Stimulated activated CD4-positive, alpha-beta T cell treated with anti-CD3 and anti-CD28 coated beads, Interleukin-4, amount 100 ng/mL, for 48 hours (primary cell): ENCODE results near the gene SLC35B2.
A peak's percentile ranks its signal among the peaks of the same experiment; 100 is the strongest.

Experiments
- DNase-seq, 2 donors: peaks; one replicate each; pipeline ENCODE4 v3.0.0-alpha.2; 2020; ENCODE audit warnings: low read depth in 2 of 2

Gene SLC35B2

DNA sequence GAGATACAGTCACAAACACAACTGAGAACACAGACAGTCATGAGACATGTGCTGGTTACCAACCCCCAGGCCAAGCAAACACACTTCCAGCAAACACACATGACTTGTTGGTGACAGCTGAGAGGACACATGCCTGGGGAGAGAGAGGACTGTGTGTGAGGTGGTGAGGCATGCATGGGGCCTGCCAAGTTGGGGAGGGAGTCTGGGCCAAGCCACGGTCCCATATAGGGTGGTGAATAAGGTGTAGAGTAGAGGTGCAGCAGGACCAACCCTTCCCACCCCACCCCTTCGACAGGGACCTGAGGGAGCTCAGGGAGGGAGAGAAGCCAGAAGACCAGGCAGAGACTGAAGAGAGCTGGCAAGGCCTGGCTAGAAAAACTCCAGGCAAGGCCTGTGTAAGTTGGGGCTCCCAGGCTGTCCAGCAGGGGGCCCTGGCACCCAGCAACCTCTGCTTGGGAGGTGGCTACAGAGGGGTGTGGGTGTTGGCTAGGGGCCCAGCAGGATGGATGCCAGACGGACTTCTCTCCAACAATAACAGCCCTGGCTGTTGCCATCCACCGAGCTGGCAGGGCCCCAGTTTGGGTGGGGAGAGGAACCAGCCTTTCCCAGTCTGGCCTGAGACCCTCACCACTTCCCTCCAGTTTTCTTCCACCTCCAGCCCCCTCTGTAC, 35.9 kb downstream of the SLC35B2 start:
- peak; percentile 68 to 69 for DNase-seq

DNA sequence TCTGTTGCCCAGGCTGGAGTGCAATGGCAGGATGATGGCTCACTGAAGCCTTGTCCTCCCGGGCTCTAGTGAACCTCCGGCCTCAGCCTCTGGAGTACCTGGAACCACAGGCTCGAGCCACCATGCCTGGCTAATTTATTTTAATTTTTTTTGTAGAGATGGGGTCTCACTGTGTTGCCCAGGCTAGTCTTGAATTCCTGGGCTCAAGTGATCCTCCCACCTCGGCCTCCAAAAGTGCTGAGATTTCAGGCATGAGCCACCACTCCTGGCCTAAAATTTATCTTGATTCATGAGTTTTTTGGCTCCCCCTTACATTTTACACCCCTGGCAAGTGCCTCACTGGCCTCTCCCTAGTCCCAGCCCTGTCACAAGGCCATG, 36.4 kb downstream of the SLC35B2 start:
- DNase-seq = no peak

DNA sequence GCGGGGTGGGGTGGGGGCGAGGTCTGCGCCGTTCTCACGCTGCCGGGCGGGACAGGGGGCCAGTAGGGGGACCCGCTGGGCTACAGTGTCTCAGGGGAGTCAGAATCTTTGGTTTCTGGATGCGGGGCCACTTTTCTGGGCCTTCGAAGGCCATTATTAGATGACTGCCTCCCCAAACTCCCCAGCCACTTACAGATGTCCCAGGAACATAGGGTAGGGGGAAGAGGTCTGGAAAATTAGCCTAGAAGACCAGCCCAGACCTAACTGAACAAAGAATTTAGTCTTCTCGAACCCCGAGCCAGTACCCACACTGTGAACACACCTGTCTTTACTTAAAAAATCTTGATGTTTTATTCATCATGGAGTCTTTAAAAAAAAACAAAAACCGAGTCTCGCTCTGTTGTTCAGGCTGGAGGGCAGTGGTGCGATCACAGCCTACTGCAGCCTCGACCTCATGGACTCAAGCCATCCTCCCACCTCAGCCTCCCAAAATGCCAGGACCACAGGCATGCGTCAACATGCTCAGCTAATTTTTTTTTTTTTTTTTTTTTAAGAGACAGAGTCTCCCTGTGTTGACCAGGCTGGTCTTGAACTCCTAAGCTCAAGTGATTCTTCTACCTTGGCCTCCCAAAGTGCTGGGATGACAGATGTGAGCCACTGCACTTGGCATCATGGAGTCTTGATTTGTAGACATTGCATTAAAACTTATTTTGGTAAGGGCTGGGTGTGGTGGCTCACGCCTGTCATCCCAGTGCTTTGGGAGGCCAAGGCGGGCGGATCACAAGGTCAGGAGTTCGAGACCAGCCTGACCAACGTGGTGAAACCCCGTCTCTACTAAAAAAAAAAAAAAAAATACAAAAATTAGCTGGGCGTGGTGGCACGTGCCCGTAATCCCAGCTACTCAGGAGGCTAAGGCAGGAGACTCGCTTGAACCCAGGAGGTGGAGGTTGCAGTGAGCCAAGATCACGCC, 37.2 kb downstream of the SLC35B2 start:
- no peak for DNase-seq

DNA sequence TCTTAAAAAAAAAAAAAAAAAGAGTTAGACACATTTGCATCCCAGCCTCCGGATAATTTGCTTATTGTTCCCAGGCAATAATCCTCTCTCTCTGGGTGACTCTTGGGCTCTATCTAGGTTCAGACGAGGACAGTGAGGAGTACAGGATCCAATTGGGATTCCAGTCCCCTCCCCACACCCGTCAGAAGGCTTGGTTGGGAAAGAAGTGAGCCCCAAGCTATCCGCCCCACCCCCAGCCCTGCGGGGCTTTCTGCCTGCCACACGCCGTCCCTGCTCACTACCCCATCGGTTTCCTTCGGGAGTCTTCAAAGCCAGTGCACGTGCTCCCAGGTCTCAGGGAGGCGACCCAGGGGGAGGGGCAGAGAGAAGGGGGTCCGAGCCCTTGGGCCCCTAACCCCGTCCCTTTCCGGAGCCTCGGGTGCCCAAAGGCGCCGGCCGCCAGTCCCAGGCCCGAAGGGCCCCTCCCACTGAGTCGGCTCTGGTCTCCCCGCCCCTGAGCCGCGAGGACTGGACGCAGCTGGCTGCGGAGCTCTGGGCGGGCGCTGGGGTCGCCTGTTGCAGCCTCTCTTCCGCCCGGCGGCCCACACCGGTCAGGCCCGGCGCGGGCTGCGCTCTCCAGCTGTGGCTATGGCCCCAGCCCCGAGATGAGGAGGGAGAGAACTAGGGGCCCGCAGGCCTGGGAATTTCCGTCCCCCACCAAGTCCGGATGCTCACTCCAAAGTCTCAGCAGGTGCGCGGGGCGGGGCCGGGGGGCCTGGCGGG, 38.1 kb downstream of the SLC35B2 start:
- no peak for DNase-seq

DNA sequence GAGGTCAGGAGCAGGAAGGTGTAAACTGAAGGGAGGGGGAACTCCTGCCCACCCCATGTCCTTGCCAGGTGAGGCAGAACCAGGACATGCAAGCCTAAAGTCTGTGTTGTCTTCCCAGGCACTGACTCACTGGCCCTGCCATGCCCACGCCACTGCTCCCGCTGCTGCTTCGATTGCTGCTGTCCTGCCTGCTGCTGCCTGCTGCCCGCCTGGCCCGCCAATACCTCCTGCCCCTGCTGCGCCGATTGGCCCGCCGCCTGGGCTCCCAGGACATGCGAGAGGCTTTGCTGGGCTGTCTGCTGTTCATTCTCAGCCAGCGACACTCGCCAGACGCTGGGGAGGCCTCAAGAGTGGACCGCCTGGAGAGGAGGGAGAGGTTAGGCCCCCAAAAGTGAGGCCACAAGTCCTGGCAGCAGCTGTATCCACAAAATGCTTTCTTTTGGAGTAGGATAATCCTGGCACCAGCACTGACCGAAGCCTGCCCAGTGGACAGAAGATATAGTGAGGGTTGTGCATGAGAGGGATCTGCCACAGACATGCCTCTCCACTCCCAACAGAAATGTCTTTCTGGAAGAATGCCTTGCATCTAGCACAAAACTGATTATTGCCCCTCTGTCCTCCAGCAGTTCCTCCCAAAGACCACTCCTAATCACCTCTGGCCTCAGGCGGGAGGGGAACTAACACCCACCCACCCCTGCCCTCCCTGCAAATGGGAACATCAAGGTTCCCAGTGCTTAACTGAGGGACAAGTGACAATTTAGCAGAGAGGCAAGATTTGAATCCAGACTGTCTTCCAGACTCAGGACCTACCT, 39.8 kb downstream of the SLC35B2 start:
- DNase-seq = no peak

DNA sequence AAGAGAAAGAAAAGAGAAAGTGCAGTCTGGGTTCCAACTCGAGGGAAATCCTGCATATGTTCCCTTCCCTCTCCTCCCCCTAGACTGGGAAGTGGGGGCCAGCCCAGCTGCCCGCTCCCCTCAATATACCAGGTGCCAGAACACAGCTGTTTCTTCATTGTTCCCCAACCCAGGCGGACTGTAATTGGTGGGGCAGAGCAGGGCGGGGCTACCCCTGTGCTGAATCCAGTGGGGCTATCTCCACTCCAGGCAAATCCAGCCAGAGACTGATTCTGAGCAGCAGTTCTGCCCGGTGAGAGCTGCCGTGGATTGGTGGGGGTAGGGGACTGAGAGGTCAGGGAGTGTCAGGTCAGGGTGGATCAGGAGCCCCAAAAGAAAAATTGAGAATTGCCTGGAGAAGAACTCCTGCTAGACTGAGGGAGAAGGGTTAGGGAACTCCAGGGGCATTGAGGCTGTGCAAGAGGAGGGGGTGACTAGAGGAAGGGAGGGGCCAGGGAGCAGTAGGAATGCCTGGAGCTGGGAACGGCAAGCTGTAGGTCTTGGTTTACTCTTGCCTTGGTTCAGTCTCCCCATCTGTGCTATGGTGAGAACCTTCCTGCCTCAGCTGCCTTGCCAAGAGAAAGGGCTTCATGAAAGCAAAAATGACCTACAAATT, 40.5 kb downstream of the SLC35B2 start, which contains the start of gene MYMX:
Gene MYMX, plus strand, starts transcription at position 250 of the 655 bp plus-strand sequence. CDS start 546 bp downstream, outside the sequence.
- DNase-seq = no peak

DNA sequence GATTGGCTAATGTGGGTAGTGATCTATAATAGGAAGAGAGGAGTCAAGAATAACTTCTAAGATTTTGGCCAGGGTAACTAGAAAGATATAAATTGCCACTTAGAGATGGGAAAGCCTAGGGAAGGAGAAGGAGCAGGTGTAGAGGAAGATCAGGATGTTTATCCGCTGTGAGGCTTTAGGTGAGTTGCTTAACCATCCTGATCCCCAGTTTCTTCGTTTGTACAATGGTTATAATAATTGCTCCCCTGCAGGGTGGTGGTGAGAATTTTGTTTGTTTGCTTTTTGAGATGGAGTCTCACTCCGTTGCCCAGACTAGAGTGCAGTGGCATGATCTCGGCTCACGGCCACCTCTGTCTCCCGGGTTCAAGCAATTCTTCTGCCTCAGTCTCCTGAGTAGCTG, 43.0 kb downstream of the SLC35B2 start:
- DNase-seq = no peak

DNA sequence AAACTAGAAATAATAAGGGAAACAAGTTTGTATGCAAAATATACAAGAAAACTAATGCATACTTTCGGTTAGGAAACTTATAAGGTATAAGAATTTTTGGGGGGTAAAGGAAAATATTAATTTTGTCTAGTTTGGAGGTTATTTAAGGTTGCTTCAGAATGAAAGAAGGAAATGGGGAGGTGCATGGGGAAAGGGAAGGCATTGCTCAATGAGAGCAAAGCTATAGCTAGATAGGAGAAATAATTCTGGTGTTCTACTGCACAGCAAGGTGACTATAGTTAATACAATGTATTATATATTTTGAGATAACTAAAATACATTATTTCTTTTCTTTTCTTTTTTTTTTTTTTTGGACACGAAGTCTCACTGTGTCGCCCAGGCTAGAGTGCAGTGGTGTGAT, 46.0 kb downstream of the SLC35B2 start:
- no peak for DNase-seq

DNA sequence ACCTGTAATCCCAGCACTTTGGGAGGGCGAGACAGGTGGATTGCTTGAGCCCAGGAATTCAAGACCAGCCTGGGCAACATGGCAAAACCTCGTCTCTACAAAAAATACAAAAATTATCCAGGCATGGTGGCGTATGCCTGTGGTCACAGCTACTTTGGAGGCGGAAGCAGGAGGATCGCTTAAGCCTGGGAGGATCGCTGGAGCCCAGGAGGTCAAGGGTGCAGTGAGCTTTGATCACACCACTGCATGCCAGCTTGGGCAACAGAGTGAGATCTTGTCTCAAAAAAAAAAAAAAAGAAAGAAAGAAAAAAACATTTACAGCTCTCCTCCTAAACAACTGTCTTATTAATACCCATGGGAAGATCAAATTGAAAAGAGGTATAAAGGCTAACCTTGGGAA, 49.4 kb downstream of the SLC35B2 start:
- no peak for DNase-seq
